GM12873 (cell line): ENCODE results near the gene DDX41.

ENCODE experiments used
- CTCF ChIP-seq: IDR thresholded peaks from 2 replicates; pipeline ENCODE4 v1.5.1; 2012; ENCODE audit warnings: low read depth, mild to moderate bottlenecking, moderate library complexity, low read length, control low read depth; ENCODE audit not compliant: insufficient read depth; ENCODE audit errors: missing control alignments

DDX41 gene

GRCh38 chr5:177524941-177525655, 8.3 kb upstream of the DDX41 start:
- no peak for TF ChIP-seq CTCF

- no peak for TF ChIP-seq CTCF
Measured at GRCh38 chr5:177524539-177524900, 7.8 kb upstream of the DDX41 start.

GRCh38 chr5:177523711-177524538, 7.2 kb upstream of the DDX41 start:
- no peak for TF ChIP-seq CTCF

GRCh38 chr5:177520916-177521513, 4.3 kb upstream of the DDX41 start:
- peak; percentile 24 for TF ChIP-seq CTCF

GRCh38 chr5:177520271-177520670, 3.5 kb upstream of the DDX41 start:
- no peak for TF ChIP-seq CTCF

GRCh38 chr5:177519463-177520235, 2.9 kb upstream of the DDX41 start:
- TF ChIP-seq CTCF, result no peak
